Thyroid gland (tissue), 4 donors: ENCODE measurements around the gene SH2D1B. TPM values are rescaled to one million over a fixed set of nuclear protein-coding genes. Genes with fewer than 3 reads are reported as not detected.

Source experiments
- DNase-seq, 2 donors: peaks; one replicate each; pipeline ENCODE4 v3.0.0-alpha.2; 2019
- H3K27ac ChIP-seq, 3 donors: fragments of 200-600 bp; sonication (generic); 1 replicate in 2 of 3; 2 replicates in 1 of 3; pipeline ENCODE4 v1.5.1; 2016 to 2019; ENCODE audit warnings: mild to moderate bottlenecking in 1 of 3, moderate library complexity in 1 of 3
- H3K27me3 ChIP-seq: fragments of 200-600 bp; sonication (generic); one replicate; pipeline ENCODE4 v1.5.1; 2019
- H3K36me3 ChIP-seq, 2 donors: fragments of 200-600 bp; sonication (generic); one replicate each; pipeline ENCODE4 v1.5.1; 2016 to 2019
- H3K4me1 ChIP-seq, 2 donors: fragments of 200-600 bp; sonication (generic); one replicate each; pipeline ENCODE4 v1.5.1; 2017 to 2019
- H3K4me3 ChIP-seq, 3 donors: fragments of 200-600 bp; sonication (generic); replicated peaks in 1 of 3; 1 replicate in 2 of 3; 2 replicates in 1 of 3; pipeline ENCODE4 v1.5.1; 2016; ENCODE audit warnings: mild to moderate bottlenecking in 1 of 3
- H3K9me3 ChIP-seq: fragments of 200-600 bp; sonication (generic); one replicate; pipeline ENCODE4 v1.5.1; 2017
- POLR2A ChIP-seq, 2 donors: fragments of 450-650 bp; IDR thresholded peaks; one replicate each; pipeline ENCODE4 v1.6.1; 2017; ENCODE audit warnings: antibody characterized with exemption in 2 of 2, mild to moderate bottlenecking in 2 of 2, moderate library complexity in 1 of 2
- WGBS, 2 donors: methylation state at CpG; one replicate each; pipeline ENCODE4 v1.1.5; 2017; 5-methylcytosine and 5-hydroxymethylcytosine counted together
- intact Hi-C: fragments of 100-400 bp; cut with DNase I; formaldehyde crosslinking; loops from one replicate; pipeline ENCODE4 v1.15.1; 2023
- total RNA-seq, 4 donors: library from RNA; depleted of rRNA; stranded (reverse); fragments of >200 nt; gene quantifications; one replicate each; pipeline ENCODE4 v1.2.3, GENCODE V29; 2016
- TF ChIP-seq, protein P1 (sequence below), 6 experiments: fragments of 200-600 bp in 3 of 6; fragments of 450-650 bp in 3 of 6; sonication (generic) in 3 of 6; IDR thresholded peaks; one replicate each; pipeline ENCODE4 v1.5.1; 2016 to 2019; ENCODE audit warnings: antibody characterized with exemption in 6 of 6, mild to moderate bottlenecking in 2 of 6, inconsistent platforms in 1 of 6, moderate library complexity in 1 of 6

SH2D1B gene
- total RNA-seq, 4 donors from 2014 or later, result not detected

DNA sequence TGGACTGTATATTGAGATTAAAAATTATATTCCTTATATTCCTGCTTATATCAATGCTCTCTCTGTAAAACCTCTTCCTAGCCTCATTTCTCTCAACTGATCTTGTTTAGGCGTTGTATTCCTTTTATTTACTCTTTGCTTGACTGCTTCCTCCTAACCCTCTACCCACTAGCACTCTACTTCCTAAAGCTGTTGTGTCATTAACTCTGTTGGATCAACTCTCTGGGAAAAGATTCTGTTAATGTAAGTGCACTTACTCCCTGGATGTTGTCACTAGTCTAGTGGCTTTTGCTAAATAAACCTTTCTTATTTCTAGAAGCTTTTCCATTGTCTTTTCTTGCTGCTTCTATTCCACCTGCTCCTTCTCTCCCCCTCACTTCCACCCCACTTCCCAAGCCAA, 41.8 kb downstream of the SH2D1B start:
- 87 to 89% methylated on average over 1 of the region's 1 CpG for WGBS, 2 donors
- intact Hi-C loops, result no loop called here
- TF ChIP-seq, protein P1, sequence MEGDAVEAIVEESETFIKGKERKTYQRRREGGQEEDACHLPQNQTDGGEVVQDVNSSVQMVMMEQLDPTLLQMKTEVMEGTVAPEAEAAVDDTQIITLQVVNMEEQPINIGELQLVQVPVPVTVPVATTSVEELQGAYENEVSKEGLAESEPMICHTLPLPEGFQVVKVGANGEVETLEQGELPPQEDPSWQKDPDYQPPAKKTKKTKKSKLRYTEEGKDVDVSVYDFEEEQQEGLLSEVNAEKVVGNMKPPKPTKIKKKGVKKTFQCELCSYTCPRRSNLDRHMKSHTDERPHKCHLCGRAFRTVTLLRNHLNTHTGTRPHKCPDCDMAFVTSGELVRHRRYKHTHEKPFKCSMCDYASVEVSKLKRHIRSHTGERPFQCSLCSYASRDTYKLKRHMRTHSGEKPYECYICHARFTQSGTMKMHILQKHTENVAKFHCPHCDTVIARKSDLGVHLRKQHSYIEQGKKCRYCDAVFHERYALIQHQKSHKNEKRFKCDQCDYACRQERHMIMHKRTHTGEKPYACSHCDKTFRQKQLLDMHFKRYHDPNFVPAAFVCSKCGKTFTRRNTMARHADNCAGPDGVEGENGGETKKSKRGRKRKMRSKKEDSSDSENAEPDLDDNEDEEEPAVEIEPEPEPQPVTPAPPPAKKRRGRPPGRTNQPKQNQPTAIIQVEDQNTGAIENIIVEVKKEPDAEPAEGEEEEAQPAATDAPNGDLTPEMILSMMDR (IDR thresholded peaks at IDR 0.05), result no peak
- TF ChIP-seq POLR2A (IDR thresholded peaks at IDR 0.05), result no peak
- Histone ChIP-seq H3K9me3 (no peaks in the 10 kb centered on the region), H3K27me3 (no peaks in the 10 kb centered on the region), H3K4me3 (no peak overlapping the region), H3K36me3 (no peaks in the 10 kb centered on the region), H3K4me1 (no peaks in the 10 kb centered on the region), H3K27ac (no peak overlapping the region)
- DNase-seq, result no peak

DNA sequence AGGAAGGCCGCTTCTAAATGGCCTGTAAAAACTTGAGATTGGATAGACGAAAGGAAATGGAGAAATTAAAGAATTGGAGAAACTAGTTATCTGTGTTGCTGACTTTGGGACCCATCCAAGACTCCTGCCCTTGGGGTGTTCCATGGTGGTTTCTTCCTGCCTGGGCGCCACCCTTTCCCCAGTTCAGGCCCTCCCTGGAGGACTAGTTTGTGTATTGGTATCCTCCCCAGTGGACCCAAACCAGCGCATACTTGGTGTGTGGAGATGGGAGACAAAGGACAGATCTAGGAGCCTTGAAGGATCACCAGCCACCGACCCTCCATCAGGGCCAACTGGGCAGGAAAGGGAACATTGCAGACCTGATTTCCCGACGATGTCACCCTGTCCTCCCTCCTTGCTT, 42.4 kb downstream of the SH2D1B start:
- WGBS, 2 donors, result 93% methylated on average over 7 of the region's 7 CpGs
- TF ChIP-seq, protein P1 (IDR thresholded peaks at IDR 0.05), result no peak
- TF ChIP-seq POLR2A (IDR thresholded peaks at IDR 0.05), result no peak
- no peaks in the 10 kb centered on the region for H3K4me1 ChIP-seq
- no peaks in the 10 kb centered on the region for H3K27me3 ChIP-seq
- H3K4me3 ChIP-seq, result no peak overlapping the region
- no peak overlapping the region for H3K27ac ChIP-seq
- no peaks in the 10 kb centered on the region for H3K36me3 ChIP-seq
- intact Hi-C loops, result no loop called here
- no peaks in the 10 kb centered on the region for H3K9me3 ChIP-seq
- no peak for DNase-seq

DNA sequence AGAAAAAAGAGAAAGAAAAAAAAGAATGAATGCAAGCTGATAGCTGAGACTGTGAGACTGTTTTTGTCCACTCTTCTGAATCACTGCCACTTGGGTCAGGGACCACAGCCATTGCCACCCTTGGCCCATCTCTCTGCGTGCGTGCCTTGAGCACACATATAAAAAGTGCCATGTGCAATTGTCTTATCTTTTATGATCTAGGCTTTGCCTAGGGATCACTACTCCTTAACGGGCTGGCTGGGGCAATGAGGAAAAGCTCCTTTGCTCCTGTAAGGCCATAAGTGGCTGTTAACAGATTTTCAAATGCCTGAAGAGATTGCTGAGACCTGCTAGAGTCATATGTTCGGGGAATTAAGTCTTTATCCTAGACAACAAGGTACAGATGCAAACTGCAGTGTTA, 43.5 kb downstream of the SH2D1B start:
- Histone ChIP-seq H3K4me1 (no peaks in the 10 kb centered on the region), H3K36me3 (no peaks in the 10 kb centered on the region), H3K27ac (no peak overlapping the region), H3K27me3 (no peaks in the 10 kb centered on the region), H3K4me3 (no peak overlapping the region), H3K9me3 (no peaks in the 10 kb centered on the region)
- intact Hi-C loops, result no loop called here
- no peak for TF ChIP-seq POLR2A (IDR thresholded peaks at IDR 0.05)
- TF ChIP-seq, protein P1 (IDR thresholded peaks at IDR 0.05), result no peak
- no peak for DNase-seq
- 49 to 71% methylated on average over 3 to 4 of the region's 4 CpGs for WGBS, 2 donors

DNA sequence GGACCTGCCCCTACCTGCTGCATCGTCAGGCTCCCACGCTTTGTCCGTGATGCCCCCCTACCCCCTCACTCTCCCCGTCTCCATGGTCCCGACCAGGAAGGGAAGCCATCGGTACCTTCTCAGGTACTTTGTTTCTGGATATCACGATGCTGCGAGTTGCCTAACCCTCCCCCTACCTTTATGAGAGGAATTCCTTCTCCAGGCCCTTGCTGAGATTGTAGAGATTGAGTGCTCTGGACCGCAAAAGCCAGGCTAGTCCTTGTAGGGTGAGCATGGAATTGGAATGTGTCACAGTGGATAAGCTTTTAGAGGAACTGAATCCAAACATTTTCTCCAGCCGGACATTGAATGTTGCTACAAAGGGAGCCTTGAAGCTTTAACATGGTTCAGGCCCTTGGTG, 44.2 kb downstream of the SH2D1B start:
- no peaks in the 10 kb centered on the region for H3K27me3 ChIP-seq
- no peak for DNase-seq
- no peaks in the 10 kb centered on the region for H3K4me1 ChIP-seq
- no peaks in the 10 kb centered on the region for H3K36me3 ChIP-seq
- no peak overlapping the region for H3K27ac ChIP-seq
- TF ChIP-seq POLR2A (IDR thresholded peaks at IDR 0.05), result no peak
- TF ChIP-seq, protein P1 (IDR thresholded peaks at IDR 0.05), result no peak
- 74 to 77% methylated on average over 10 of the region's 10 CpGs for WGBS, 2 donors
- H3K4me3 ChIP-seq, result no peak overlapping the region
- no peaks in the 10 kb centered on the region for H3K9me3 ChIP-seq
- intact Hi-C loops, result no loop called here

DNA sequence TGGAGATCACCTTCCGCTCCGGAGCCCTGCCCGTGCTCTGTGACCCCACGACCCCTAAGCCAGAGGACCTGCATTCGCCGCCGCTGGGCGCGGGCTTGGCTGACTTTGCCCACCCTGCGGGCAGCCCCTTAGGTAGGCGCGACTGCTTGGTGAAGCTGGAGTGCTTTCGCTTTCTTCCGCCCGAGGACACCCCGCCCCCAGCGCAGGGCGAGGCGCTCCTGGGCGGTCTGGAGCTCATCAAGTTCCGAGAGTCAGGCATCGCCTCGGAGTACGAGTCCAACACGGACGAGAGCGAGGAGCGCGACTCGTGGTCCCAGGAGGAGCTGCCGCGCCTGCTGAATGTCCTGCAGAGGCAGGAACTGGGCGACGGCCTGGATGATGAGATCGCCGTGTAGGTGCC, 44.9 kb downstream of the SH2D1B start:
- Histone ChIP-seq H3K9me3 (no peaks in the 10 kb centered on the region), H3K4me1 (no peaks in the 10 kb centered on the region), H3K4me3 (no peak overlapping the region), H3K27ac (no peak overlapping the region), H3K36me3 (no peaks in the 10 kb centered on the region), H3K27me3 (no peaks in the 10 kb centered on the region)
- intact Hi-C loops, result no loop called here
- 91 to 93% methylated on average over 36 of the region's 36 CpGs for WGBS, 2 donors
- DNase-seq, result no peak
- TF ChIP-seq, protein P1 (IDR thresholded peaks at IDR 0.05), result no peak
- no peak for TF ChIP-seq POLR2A (IDR thresholded peaks at IDR 0.05)
